ENCODE results near the gene SYNPO.

Gene SYNPO

DNA sequence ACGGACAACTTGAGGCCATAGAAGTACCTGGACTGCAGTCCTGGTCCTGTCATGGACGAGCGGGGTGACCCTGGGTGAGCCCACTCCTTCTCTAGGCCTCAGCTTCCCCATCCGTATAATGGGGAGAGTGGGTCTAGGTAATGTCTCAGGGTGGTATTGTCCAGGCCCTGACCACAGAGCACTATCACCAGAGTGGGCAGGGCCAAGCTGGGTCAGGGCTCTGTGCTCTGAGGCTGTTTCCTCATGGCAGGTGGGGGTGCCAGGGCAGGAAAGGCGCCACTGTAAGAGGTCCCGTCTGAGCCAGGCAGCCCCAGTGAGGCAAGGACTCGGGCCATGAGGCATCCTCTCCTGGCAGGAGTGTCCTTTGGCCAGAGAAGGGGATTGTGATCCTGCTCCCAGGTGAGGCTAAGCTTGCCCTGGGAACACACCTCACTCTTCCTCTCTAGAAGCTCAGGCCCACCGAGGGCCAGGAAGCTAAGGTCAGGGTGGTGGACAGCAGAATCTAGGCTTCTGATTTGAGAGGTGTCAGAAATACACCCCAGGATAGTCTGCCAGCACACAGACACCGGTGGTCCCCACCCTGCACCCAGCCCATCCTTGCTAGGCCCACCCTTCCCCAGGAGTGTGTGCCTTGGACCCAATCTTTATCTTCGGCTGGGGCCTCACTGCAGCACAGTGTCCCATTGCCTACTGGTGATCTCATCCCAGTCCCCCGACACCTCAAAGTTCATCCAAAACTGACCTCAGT lies 19.1 kb downstream of the SYNPO start:
- DNase-seq = no peak

GRCh38 chr5:150660108-150660831 lies 19.8 kb downstream of the SYNPO start:
- DNase-seq = no peak

GRCh38 chr5:150661086-150661485 lies 20.6 kb downstream of the SYNPO start, which contains the start of gene MYOZ3:
Gene MYOZ3 (plus strand): TSS chr5:150661251. CDS start chr5:150662942, 1,691 bp downstream.
- no peak for DNase-seq

DNA sequence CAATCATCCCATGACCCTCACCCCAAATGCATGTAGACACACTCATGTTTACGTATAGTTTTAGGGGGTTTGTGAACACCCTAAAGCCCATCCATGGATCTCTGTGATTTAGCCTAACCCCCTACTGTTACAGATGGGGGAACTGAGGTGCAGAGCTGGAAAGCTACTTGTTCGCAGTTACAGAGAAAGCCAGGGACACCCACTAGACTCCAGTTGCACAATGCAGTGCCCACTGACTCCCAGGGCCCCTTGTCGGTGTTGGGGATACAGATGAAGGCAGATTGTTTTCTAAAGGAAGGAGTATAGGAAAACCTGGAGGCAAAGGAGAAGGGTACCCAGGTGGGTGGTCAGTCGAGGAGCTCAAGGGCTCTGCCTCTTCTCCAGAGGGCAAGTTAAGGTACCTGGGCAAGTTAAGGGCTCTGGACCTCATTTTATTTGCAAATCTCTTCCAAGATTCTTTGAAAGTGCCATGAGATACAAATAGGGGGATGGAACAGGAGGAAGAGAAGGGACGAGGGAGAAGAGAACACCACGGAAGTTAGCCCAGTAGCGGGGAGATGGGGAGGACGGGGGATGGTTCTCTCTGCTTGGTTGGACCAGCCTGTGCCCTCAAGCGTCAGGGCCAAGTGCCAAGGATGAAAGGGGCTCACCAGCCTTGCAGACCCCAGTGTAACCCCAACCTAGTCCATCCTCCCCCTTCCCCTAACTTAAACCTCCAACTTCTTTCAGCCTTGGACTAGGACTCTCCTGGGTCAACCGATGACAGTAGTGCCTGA lies 21.5 kb downstream of the SYNPO start:
- no peak for DNase-seq

DNA sequence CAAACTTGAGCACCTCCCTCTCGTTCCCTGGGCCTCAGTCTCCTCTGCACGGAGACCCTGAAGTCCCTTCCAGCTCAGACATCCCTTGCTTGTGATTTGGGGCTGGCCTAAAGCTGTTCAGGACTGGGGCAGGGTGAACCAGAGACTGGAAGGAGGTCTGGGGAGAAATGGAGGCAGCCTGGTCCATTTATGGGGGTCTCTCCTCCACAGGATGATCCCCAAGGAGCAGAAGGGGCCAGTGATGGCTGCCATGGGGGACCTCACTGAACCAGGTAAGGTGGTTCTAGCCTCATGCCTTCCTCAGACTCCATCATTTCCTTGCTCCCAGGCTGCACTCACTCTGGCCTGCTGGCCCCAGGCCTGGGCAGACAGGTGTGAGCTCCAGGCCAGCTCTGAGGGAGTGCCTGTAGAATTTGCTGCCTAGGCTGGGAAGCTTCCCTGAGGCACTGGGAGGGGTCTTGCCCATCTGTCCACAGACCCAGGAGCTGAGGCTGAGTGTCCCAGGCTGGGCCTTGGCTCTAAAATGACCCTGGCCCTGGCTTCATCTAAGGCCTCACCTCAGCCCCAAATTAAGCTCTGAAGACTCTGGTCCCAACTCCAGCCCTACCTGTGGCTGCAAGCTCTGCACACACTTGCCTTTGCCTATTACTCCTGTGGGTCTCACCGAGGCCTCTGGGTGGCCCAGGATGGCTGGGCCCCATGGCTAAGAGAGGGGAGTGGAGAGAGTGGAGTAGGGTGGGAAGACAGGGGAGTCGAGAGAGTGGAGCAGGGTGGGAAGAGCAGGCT lies 22.5 kb downstream of the SYNPO start:
- no peak for DNase-seq

DNA sequence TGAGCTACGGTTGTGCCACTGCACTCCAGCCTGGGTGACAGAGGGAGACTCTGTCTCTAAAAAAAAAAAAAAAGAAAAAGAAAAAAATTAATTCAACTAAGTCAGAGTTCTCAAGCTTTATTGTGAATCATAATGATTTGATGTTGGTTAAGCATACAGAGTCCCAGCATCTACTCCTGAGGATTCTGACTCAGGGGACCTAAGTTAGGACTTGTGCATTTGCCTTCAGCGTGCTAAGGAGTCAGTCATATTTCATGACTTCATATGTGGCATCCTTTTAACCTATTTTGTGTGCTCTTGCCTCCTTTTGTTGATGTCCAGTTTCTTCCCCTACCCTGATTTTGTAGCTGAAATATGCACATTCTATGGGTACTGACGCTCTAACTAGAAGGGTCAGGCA lies 23.5 kb downstream of the SYNPO start:
- DNase-seq = no peak

DNA sequence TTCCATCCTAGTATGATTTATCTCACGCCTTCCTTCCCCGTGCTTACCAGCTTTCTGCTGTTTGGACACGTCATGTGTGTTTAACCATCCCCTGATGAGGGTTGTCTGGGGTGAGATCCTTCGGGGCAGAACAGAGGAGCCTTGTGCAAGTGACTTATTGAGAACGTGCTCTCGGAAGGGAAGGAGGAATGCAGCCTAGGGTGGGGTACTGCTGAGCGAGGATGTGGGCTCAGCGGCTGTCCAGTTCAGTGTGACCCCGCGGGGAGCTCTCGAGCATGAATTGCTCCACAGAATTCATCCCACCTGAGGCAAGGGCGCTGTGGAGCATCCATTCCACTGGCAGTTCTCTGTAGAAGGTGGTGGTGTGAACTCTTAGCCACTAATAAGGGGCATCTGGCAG lies 24.6 kb downstream of the SYNPO start:
- no peak for DNase-seq

GRCh38 chr5:150670275-150670947 lies 30.0 kb downstream of the SYNPO start:
- DNase-seq = no peak

GRCh38 chr5:150670948-150671310 lies 30.5 kb downstream of the SYNPO start:
- DNase-seq = no peak

GRCh38 chr5:150671509-150672236 lies 31.2 kb downstream of the SYNPO start:
- peak in 1 of 2 experiments; percentile 15 for DNase-seq

- DNase-seq = peak; percentile 63 to 72
Measured at GRCh38 chr5:150672237-150672883, 31.9 kb downstream of the SYNPO start.

- no peak for DNase-seq
Measured at GRCh38 chr5:150672884-150673275, 32.4 kb downstream of the SYNPO start.

DNA sequence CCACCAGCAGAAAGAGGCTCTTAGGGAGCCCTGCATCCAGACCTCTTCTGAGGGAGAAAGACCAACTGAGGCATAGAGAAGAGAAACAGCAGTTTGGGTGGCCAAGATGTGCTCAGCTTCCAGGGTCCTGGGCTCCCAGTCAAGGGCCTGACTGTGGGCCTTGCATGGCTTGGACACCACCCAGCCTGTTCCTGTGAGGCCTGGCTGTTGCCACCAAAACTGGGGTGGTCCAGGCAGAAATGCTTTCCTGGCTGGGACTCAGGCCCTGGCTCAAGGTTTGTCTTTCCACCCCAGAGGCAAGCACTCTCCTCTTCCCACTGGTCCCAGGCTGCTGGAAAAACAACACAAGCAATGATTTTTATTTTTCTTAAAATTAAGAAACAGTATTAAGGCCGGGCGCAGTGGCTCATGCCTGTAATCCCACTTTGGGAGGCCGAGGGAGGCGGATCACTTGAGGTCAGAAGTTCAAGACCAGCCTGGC lies 33.9 kb downstream of the SYNPO start:
- no peak for DNase-seq

- peak; percentile 12 to 16 for DNase-seq
Measured at GRCh38 chr5:150675069-150675468, 34.6 kb downstream of the SYNPO start.

GRCh38 chr5:150676578-150676977 lies 36.1 kb downstream of the SYNPO start:
- no peak for DNase-seq

DNA sequence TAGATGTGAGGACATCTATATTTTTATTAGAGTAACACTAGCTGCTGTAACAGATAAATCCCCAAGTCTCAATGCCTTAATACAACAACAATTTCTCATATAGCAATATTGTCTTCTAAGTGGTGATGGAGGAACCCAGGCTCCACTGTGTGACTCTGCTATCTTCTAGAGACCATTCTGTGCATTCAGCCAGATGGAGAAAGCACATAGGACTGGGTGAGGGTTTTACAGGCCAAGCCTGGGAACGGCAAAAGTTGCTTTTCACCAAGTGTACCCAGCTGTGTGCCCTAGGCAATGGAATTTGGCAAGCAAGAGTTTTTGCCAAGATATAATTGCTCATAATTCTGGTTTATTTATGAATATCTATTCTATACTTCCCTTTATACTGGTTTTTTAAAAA lies 48.7 kb downstream of the SYNPO start:
- DNase-seq = no peak

DNA sequence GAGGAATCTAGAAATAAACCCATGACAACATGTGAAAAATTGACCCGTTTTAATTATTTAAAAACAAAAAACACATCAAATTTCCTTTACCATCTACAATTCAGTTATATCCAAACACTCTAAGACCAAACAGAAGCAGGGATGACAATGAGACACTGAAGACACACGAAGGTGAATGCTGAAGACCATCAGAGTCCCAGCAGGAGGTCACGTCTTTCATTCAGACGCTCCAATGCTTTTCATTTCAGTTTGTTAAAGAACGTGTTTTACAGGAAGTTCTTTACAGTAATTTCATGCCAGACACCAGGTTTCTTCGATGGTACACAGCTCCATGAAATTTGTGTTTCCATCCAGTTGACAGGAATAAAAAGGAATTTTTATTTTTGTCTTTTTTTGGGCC lies 50.3 kb downstream of the SYNPO start:
- no peak for DNase-seq

DNA sequence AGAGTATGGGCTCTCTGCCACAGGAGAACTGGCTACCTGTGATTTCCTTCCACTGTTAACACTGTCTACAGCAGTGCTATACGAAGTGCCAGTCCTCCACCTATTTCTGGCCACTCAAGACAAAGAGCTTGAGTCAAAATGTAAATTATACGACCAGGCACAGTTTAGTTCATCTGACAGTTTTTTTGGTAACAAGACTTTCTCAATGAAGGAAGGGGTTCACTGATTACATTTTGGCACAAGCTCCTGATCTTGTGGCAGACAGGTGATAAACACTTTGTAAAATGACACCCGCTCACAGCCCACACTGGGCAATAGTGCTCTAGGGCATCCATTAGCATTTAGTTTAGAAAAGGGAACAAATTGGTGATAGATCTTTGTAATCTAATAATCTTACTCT lies 51.8 kb downstream of the SYNPO start:
- no peak for DNase-seq

GRCh38 chr5:150694612-150695011 lies 54.2 kb downstream of the SYNPO start:
- DNase-seq = no peak

DNA sequence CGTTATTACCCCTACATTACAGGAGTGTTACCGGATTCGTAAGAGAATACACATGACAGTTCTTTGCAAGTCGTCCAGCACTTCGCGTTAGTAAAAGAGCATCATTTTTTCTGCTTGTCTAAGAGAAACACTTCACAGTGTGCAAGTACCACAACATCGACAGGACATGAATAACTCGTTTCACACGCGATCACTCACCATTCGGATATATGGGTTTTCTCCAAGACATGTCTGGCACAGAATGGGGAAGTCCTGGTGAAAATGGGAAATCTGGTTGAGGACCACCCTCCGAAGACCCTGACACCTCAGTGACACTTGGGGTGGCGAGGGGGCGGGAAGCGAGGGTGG lies 59.8 kb downstream of the SYNPO start:
- no peak for DNase-seq
